Endothelial cell of umbilical vein (primary cell): ENCODE results near the gene DPPA2. TPM values are rescaled to one million over a fixed set of nuclear protein-coding genes. Genes with fewer than 3 reads are reported as not detected.

Source experiments
- BruUV-seq: library from RNA; stranded (reverse); fragments of 400-500 nt; replicated peaks from 2 replicates; lab custom pipeline; 2021; lab: Mats Ljungman, UMichigan
- CTCF ChIA-PET: fragments of 300-600, 350-600 bp; sonication (Branson Sonifier 250); formaldehyde crosslinking; loops from one replicate; lab custom pipeline; 2021; ENCODE audit warnings: antibody characterized with exemption, inconsistent platforms; lab: Charles Lee
- POLR2A ChIA-PET: fragments of 300-600, 350-600 bp; sonication (Branson Sonifier 250); formaldehyde crosslinking; loops from one replicate; lab custom pipeline; 2021; ENCODE audit warnings: antibody characterized with exemption, inconsistent platforms; lab: Charles Lee
- DNase-seq: peaks from one replicate; pipeline ENCODE4 v3.0.0-alpha.2; 2011; ENCODE audit warnings: low read depth, low spot score
- FAIRE-seq: peaks from 2 replicates; lab custom pipeline; 2011; peaks lifted over from hg19 to GRCh38; lab: Jason Lieb, UNC
- H2AFZ ChIP-seq: 2 replicates; pipeline ENCODE4 v1.6.0; 2012; ENCODE audit warnings: low read depth, low read length, control low read depth, inconsistent platforms
- H3K27ac ChIP-seq: 2 replicates; pipeline ENCODE4 v1.5.1; 2011; ENCODE audit warnings: low read depth, mild to moderate bottlenecking, control low read depth, low read length, moderate library complexity; ENCODE audit not compliant: insufficient read depth
- H3K27me3 ChIP-seq, 2 experiments: 2 replicates each; pipeline versions ENCODE4 v1.6.0 to v1.6.1; 2011; ENCODE audit warnings: low read length in 2 of 2, mixed read lengths in 1 of 2; ENCODE audit not compliant: control insufficient read depth in 2 of 2, insufficient read depth in 2 of 2
- H3K36me3 ChIP-seq, 2 experiments: 2 replicates in 1 of 2; 3 replicates in 1 of 2; pipeline ENCODE4 v1.5.1; 2011; ENCODE audit warnings: low read length in 2 of 2, mild to moderate bottlenecking in 1 of 2, moderate library complexity in 1 of 2; ENCODE audit not compliant: control insufficient read depth in 2 of 2, insufficient read depth in 2 of 2; ENCODE audit errors: extremely low read depth in 1 of 2
- H3K4me1 ChIP-seq: 3 replicates; pipeline ENCODE4 v1.5.1; 2011; ENCODE audit warnings: mild to moderate bottlenecking, low read length; ENCODE audit not compliant: control insufficient read depth, insufficient read depth; ENCODE audit errors: extremely low read depth
- H3K4me2 ChIP-seq: 2 replicates; pipeline ENCODE4 v1.6.1; 2011; ENCODE audit warnings: low read length, control low read depth, mixed read lengths; ENCODE audit not compliant: insufficient read depth
- H3K4me3 ChIP-seq, 3 experiments: fragments of 200-600 bp in 1 of 3; sonication (generic), shearing (Covaris generic) in 1 of 3; replicated peaks in 1 of 3; 2 replicates each; pipeline ENCODE4 v1.5.1; 2011 to 2016; ENCODE audit warnings: control low read depth in 3 of 3, low read length in 3 of 3, mild to moderate bottlenecking in 2 of 3, inconsistent platforms in 1 of 3, low read depth in 1 of 3, moderate library complexity in 1 of 3; ENCODE audit not compliant: insufficient read depth in 1 of 3
- H3K79me2 ChIP-seq: 2 replicates; pipeline ENCODE4 v1.6.0; 2012; ENCODE audit warnings: low read length, inconsistent platforms; ENCODE audit not compliant: control insufficient read depth, insufficient read depth
- H3K9ac ChIP-seq: replicated peaks from 2 replicates; pipeline ENCODE3; 2011; ENCODE audit warnings: low read length, control low read depth; ENCODE audit not compliant: insufficient read depth; ENCODE audit errors: extremely low read depth
- H3K9me1 ChIP-seq: replicated peaks from 3 replicates; pipeline ENCODE4 v1.6.0; 2011; ENCODE audit warnings: mild to moderate bottlenecking, low read length; ENCODE audit not compliant: control insufficient read depth, insufficient read depth; ENCODE audit errors: extremely low read depth
- H3K9me3 ChIP-seq: replicated peaks from 2 replicates; pipeline ENCODE4 v1.5.1; 2012; ENCODE audit warnings: low read length, inconsistent platforms; ENCODE audit not compliant: control insufficient read depth, insufficient read depth
- H4K20me1 ChIP-seq: replicated peaks from 2 replicates; pipeline ENCODE3; 2011; ENCODE audit warnings: mild to moderate bottlenecking, low read length; ENCODE audit not compliant: control insufficient read depth, insufficient read depth; ENCODE audit errors: extremely low read depth
- CTCF ChIP-seq, 2 donors: IDR thresholded peaks; 1 replicate in 1 of 2; 2 replicates in 1 of 2; pipeline ENCODE4 v1.5.1; 2011; ENCODE audit warnings: low read length in 2 of 2, mild to moderate bottlenecking in 2 of 2, moderate library complexity in 2 of 2, control low read depth in 1 of 2, inconsistent platforms in 1 of 2, low read depth in 1 of 2; ENCODE audit not compliant: insufficient read depth in 1 of 2; ENCODE audit errors: extremely low read depth in 1 of 2
- EZH2 ChIP-seq: IDR thresholded peaks from 2 replicates; pipeline ENCODE4 v1.6.1; 2012; ENCODE audit warnings: borderline replicate concordance, low read depth, mild to moderate bottlenecking, moderate library complexity, low read length, inconsistent platforms; ENCODE audit not compliant: severe bottlenecking
- FOS ChIP-seq: IDR thresholded peaks from 2 replicates; pipeline ENCODE4 v1.6.1; 2011; ENCODE audit warnings: mild to moderate bottlenecking, low read length, moderate library complexity, borderline replicate concordance; ENCODE audit not compliant: insufficient read depth
- GATA2 ChIP-seq: IDR thresholded peaks from 2 replicates; pipeline ENCODE4 v1.7.0; 2011; ENCODE audit warnings: low read depth, mild to moderate bottlenecking, moderate library complexity, mixed read lengths, low read length; ENCODE audit not compliant: insufficient read length, insufficient read depth
- JUN ChIP-seq: IDR thresholded peaks from 2 replicates; pipeline ENCODE4 v1.6.1; 2011; ENCODE audit warnings: borderline replicate concordance, low read depth; ENCODE audit not compliant: insufficient read length, insufficient read depth
- MAX ChIP-seq: IDR thresholded peaks from 2 replicates; pipeline ENCODE4 v1.6.1; 2011; ENCODE audit not compliant: insufficient read depth, insufficient read length
- MYC ChIP-seq: IDR thresholded peaks from one replicate; pipeline ENCODE4 v1.6.1; 2011; ENCODE audit warnings: mild to moderate bottlenecking, low read depth, low read length
- POLR2A ChIP-seq: IDR thresholded peaks from 2 replicates; pipeline ENCODE4 v1.6.1; 2012; ENCODE audit warnings: low read depth, mild to moderate bottlenecking, control low read depth, low read length
- POLR2AphosphoS5 ChIP-seq: IDR thresholded peaks from 2 replicates; pipeline ENCODE4 v1.6.1; 2012; ENCODE audit warnings: low read depth, mild to moderate bottlenecking, control low read depth, low read length, moderate library complexity; ENCODE audit not compliant: insufficient read depth
- dilution Hi-C: fragments of 300-500 bp; cut with MboI; formaldehyde crosslinking; loops from one replicate; pipeline ENCODE4 v1.15.0; 2019; ENCODE audit warnings: low sequenced_read_pairs; ENCODE audit not compliant: extremely low pct_ligation_motif_present
- intact Hi-C: fragments of 100-400 bp; cut with micrococcal nuclease; formaldehyde crosslinking; loops from one replicate; pipeline ENCODE4 v1.10.0; 2022
- polyA plus RNA-seq, 4 experiments: library from polyadenylated mRNA; depleted of rRNA in 3 of 4; stranded (reverse) in 3 of 4; unstranded in 1 of 4; fragments of >200 nt; gene quantifications; 2 replicates each; pipeline versions ENCODE4 v1.2.1 to v1.2.3, GENCODE V29; 2011 to 2012; ENCODE audit warnings: missing spikeins in 1 of 4
- total RNA-seq: library from RNA; stranded (reverse); gene quantifications from 2 replicates; pipeline ENCODE4 v1.2.3, GENCODE V29; 2021

DPPA2 gene
- total and polyA plus RNA-seq, 2 donors (not counting 3 experiments of a cell fraction or from before 2014, with no cell fraction given): not detected

- Histone ChIP-seq H3K9me3 (no peaks in the 10 kb centered on the region), H3K4me1 (no peaks in the 10 kb centered on the region), H3K79me2 (no peaks in the 10 kb centered on the region), H3K9ac (no peak overlapping the region), H3K27me3 (no peaks in the 10 kb centered on the region), H3K9me1 (no peaks in the 10 kb centered on the region), H2AFZ (no peak overlapping the region), H3K4me2 (no peak overlapping the region), H3K36me3 (no peaks in the 10 kb centered on the region), H4K20me1 (no peaks in the 10 kb centered on the region), H3K27ac (no peak overlapping the region), H3K4me3 (no peak overlapping the region)
- DNase-seq (no peak), FAIRE-seq (no peak)
- BruUV-seq: no TSS peak
- intact Hi-C loops: no loop called here
- CTCF ChIA-PET: no interaction called here
- dilution Hi-C loops: no loop called here
- TF ChIP-seq CTCF (IDR thresholded peaks at IDR 0.05; ENCODE audit: extremely low read depth in 1 of 2, insufficient read depth in 1 of 2, low read depth in 1 of 2, low read length in 2 of 2) (no peak), MYC (no peak), POLR2AphosphoS5 (no peak), EZH2 (no peak), MAX (no peak), FOS (no peak), POLR2A (no peak), JUN (no peak), GATA2 (no peak)
- POLR2A ChIA-PET: no interaction called here
These were observed 48.1 kb downstream of the DPPA2 start for GRCh38 chr3:109268181-109268580.
